Measurements from ENCODE around the gene PODN.

DNA sequence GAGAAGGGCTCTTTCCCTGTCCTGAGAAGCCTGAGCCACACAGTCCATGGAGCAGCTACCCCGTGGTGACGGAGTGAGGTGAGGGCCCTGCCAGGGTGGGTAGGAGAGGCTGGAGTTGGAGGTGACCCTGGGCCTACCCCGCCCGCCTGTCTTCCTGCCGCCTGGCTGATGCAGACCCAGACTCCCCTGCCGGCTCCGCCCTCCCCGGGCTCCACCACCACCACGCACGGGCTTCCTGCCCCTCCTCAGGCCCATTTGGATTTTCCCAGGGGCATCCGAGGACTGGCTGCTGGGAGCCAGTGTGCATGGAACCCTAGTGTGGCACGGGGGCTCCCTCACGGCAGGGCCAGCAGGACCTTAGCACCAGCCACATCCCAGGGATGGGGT lies 32.5 kb downstream of the PODN start:
- TF ChIP-seq, protein P1, sequence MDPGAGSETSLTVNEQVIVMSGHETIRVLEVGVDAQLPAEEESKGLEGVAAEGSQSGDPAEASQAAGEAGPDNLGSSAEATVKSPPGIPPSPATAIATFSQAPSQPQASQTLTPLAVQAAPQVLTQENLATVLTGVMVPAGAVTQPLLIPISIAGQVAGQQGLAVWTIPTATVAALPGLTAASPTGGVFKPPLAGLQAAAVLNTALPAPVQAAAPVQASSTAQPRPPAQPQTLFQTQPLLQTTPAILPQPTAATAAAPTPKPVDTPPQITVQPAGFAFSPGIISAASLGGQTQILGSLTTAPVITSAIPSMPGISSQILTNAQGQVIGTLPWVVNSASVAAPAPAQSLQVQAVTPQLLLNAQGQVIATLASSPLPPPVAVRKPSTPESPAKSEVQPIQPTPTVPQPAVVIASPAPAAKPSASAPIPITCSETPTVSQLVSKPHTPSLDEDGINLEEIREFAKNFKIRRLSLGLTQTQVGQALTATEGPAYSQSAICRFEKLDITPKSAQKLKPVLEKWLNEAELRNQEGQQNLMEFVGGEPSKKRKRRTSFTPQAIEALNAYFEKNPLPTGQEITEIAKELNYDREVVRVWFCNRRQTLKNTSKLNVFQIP (CRISPR knock-in tag; IDR thresholded peaks at IDR 0.05; ENCODE audit: borderline replicate concordance, low read depth), result no peak
- TF ChIP-seq ARNTL (CRISPR knock-in tag; IDR thresholded peaks at IDR 0.05; ENCODE audit: borderline replicate concordance, low read depth) (no peak), ZNF8 (CRISPR knock-in tag; IDR thresholded peaks at IDR 0.05) (no peak), CSDC2 (CRISPR knock-in tag; IDR thresholded peaks at IDR 0.05) (no peak), ZFP30 (CRISPR knock-in tag; IDR thresholded peaks at IDR 0.05) (no peak)
- TF ChIP-seq, protein P2, sequence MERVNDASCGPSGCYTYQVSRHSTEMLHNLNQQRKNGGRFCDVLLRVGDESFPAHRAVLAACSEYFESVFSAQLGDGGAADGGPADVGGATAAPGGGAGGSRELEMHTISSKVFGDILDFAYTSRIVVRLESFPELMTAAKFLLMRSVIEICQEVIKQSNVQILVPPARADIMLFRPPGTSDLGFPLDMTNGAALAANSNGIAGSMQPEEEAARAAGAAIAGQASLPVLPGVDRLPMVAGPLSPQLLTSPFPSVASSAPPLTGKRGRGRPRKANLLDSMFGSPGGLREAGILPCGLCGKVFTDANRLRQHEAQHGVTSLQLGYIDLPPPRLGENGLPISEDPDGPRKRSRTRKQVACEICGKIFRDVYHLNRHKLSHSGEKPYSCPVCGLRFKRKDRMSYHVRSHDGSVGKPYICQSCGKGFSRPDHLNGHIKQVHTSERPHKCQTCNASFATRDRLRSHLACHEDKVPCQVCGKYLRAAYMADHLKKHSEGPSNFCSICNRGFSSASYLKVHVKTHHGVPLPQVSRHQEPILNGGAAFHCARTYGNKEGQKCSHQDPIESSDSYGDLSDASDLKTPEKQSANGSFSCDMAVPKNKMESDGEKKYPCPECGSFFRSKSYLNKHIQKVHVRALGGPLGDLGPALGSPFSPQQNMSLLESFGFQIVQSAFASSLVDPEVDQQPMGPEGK (CRISPR knock-in tag; IDR thresholded peaks at IDR 0.05; ENCODE audit: borderline replicate concordance), result no peak
- TF ChIP-seq, protein P3, sequence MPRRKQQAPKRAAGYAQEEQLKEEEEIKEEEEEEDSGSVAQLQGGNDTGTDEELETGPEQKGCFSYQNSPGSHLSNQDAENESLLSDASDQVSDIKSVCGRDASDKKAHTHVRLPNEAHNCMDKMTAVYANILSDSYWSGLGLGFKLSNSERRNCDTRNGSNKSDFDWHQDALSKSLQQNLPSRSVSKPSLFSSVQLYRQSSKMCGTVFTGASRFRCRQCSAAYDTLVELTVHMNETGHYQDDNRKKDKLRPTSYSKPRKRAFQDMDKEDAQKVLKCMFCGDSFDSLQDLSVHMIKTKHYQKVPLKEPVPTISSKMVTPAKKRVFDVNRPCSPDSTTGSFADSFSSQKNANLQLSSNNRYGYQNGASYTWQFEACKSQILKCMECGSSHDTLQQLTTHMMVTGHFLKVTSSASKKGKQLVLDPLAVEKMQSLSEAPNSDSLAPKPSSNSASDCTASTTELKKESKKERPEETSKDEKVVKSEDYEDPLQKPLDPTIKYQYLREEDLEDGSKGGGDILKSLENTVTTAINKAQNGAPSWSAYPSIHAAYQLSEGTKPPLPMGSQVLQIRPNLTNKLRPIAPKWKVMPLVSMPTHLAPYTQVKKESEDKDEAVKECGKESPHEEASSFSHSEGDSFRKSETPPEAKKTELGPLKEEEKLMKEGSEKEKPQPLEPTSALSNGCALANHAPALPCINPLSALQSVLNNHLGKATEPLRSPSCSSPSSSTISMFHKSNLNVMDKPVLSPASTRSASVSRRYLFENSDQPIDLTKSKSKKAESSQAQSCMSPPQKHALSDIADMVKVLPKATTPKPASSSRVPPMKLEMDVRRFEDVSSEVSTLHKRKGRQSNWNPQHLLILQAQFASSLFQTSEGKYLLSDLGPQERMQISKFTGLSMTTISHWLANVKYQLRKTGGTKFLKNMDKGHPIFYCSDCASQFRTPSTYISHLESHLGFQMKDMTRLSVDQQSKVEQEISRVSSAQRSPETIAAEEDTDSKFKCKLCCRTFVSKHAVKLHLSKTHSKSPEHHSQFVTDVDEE (CRISPR knock-in tag; IDR thresholded peaks at IDR 0.05), result no peak

All from SK-N-SH treated with all-trans-retinoic acid at 6 μM for 48 hours (cell line).